ENCODE measurements around the gene OR10P1. TPM values are rescaled to one million over a fixed set of nuclear protein-coding genes. Genes with fewer than 3 reads are reported as not detected.
"Not testable (repeated sequence)": the region's sequence is repeated elsewhere in the genome, so short reads cannot be mapped to it uniquely, and the experiment has no call there.

The OR10P1 gene, protein sequence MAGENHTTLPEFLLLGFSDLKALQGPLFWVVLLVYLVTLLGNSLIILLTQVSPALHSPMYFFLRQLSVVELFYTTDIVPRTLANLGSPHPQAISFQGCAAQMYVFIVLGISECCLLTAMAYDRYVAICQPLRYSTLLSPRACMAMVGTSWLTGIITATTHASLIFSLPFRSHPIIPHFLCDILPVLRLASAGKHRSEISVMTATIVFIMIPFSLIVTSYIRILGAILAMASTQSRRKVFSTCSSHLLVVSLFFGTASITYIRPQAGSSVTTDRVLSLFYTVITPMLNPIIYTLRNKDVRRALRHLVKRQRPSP
- not detected for total RNA-seq

DNA sequence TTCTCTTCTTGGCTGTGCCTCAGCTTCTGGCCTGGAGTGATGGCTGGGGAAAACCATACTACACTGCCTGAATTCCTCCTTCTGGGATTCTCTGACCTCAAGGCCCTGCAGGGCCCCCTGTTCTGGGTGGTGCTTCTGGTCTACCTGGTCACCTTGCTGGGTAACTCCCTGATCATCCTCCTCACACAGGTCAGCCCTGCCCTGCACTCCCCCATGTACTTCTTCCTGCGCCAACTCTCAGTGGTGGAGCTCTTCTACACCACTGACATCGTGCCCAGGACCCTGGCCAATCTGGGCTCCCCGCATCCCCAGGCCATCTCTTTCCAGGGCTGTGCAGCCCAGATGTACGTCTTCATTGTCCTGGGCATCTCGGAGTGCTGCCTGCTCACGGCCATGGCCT lies at the start of gene OR10P1:
OR10P1 (plus strand) TSS at position 40 of the 400 bp plus-strand sequence; CDS start at position 40, 0 bp downstream.
- no peaks in the 10 kb centered on the region for H3K9me3 ChIP-seq
- 42 to 92% methylated on average over 2 to 5 of the region's 6 CpGs for WGBS, 2 donors (ENCODE audit: low coverage in 1 of 2)
- no peak for ATAC-seq
- no peaks in the 10 kb centered on the region for H3K4me1 ChIP-seq
- no peaks in the 10 kb centered on the region for H3K27me3 ChIP-seq
- no peak within 1 kb of the TSS for H3K4me3 ChIP-seq
- no peaks in the 10 kb centered on the region for H3K36me3 ChIP-seq
- H3K27ac ChIP-seq, result no peak within 1 kb of the TSS
- TF ChIP-seq POLR2AphosphoS5 (IDR thresholded peaks at IDR 0.05) (no peak), EP300 (IDR thresholded peaks at IDR 0.05) (no peak), POLR2A (IDR thresholded peaks at IDR 0.05) (no peak)
- TF ChIP-seq, protein P1, sequence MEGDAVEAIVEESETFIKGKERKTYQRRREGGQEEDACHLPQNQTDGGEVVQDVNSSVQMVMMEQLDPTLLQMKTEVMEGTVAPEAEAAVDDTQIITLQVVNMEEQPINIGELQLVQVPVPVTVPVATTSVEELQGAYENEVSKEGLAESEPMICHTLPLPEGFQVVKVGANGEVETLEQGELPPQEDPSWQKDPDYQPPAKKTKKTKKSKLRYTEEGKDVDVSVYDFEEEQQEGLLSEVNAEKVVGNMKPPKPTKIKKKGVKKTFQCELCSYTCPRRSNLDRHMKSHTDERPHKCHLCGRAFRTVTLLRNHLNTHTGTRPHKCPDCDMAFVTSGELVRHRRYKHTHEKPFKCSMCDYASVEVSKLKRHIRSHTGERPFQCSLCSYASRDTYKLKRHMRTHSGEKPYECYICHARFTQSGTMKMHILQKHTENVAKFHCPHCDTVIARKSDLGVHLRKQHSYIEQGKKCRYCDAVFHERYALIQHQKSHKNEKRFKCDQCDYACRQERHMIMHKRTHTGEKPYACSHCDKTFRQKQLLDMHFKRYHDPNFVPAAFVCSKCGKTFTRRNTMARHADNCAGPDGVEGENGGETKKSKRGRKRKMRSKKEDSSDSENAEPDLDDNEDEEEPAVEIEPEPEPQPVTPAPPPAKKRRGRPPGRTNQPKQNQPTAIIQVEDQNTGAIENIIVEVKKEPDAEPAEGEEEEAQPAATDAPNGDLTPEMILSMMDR (IDR thresholded peaks at IDR 0.05), result no peak

DNA sequence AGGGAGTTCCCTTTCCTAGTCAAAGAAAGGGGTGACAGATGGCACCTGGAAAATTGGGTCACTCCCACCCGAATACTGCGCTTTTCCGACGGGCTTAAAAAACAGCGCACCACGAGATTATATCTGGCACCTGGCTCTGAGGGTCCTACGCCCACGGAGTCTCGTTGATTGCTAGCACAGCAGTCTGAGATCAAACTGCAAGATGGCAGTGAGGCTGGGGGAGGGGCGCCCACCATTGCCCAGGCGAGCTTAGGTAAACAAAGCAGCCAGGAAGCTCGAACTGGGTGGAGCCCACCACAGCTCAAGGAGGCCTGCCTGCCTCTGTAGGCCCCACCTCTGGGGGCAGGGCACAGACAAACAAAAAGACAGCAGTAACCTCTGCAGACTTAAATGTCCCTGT lies 46.5 kb upstream of the OR10P1 start:
- H3K27me3 ChIP-seq, H3K4me1 ChIP-seq, H3K36me3 ChIP-seq, H3K27ac ChIP-seq, ATAC-seq, H3K4me3 ChIP-seq, H3K9me3 ChIP-seq: not testable (repeated sequence)
- no CpG with 5 or more reads among the region's 12 CpGs for WGBS, 2 donors (ENCODE audit: low coverage in 1 of 2)

DNA sequence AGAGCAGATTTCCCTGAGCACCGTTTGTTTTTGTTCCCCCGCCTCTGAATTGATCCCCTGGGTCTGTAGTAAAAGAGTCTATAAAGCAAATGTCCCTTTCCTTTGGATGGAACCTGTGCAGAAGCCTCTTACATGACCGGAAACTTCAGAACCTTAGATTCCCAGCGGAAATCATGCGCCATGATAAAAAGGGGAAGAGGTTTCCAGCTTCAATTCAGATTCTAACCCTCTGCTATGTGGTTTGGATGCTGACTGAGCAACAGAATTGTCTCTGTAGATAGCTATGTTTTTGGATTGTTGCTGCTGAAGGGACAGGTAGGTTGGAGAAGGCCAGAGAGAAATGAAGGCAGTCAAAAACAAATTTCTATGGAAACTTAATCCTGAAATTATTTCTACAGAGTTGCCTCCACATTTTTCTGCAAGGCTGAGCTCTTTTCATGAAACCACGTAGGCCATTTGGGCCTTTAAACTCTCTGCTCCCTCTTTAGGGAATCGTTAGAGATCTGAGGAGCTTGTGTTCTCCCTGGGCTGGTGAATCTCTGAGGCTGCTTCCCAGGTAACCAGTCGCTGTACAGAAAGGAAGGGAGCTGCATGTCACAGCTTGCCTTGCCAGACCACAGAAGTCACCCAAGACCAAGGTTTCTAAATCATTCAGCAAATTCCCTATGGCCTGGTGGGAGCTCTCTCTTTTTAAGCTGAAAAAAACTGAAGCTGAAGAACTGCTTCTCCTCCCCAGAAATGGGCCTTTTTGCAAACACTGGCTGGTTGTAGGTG lies 28.7 kb upstream of the OR10P1 start:
- Histone ChIP-seq H3K4me3 (no peak overlapping the region), H3K27ac (no peak overlapping the region), H3K36me3 (no peaks in the 10 kb centered on the region), H3K27me3 (no peaks in the 10 kb centered on the region), H3K9me3 (no peaks in the 10 kb centered on the region), H3K4me1 (no peaks in the 10 kb centered on the region)
- 66 to 89% methylated on average over 5 to 7 of the region's 8 CpGs for WGBS, 2 donors (ENCODE audit: low coverage in 1 of 2)
- TF ChIP-seq, protein P1 (IDR thresholded peaks at IDR 0.05), result no peak
- TF ChIP-seq POLR2A (IDR thresholded peaks at IDR 0.05), result no peak
- no peak for TF ChIP-seq POLR2AphosphoS5 (IDR thresholded peaks at IDR 0.05)
- no peak for TF ChIP-seq EP300 (IDR thresholded peaks at IDR 0.05)
- no peak for ATAC-seq

DNA sequence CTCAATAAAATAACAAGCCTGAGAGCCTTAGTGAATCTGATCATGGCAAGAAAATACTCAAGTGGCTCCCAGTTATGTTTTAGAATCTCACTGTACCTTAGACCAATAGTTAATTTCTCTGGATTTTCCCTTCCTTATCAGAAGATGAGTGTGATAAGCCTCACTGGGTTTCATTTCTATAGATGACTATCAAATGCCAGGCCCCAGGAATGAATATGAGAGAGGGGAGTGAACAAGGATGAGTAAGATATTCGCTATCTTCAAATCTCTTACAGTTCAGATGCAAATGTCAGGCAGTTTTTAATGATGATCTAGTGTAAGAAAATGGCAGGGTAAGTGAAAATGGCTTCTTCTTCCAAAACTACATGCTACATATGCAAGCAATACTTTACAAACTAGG lies 26.1 kb upstream of the OR10P1 start:
- Histone ChIP-seq H3K27me3 (no peaks in the 10 kb centered on the region), H3K4me3 (no peak overlapping the region), H3K27ac (no peak overlapping the region), H3K36me3 (no peaks in the 10 kb centered on the region), H3K9me3 (peaks cover 0 to 17% (median 0%) of the 10 kb centered on the region in 3 donors), H3K4me1 (no peaks in the 10 kb centered on the region)
- ATAC-seq, result no peak
- no peak for TF ChIP-seq POLR2A (IDR thresholded peaks at IDR 0.05)
- TF ChIP-seq POLR2AphosphoS5 (IDR thresholded peaks at IDR 0.05), result no peak
- TF ChIP-seq, protein P1 (IDR thresholded peaks at IDR 0.05), result no peak
- no peak for TF ChIP-seq EP300 (IDR thresholded peaks at IDR 0.05)
- WGBS, 2 donors (ENCODE audit: low coverage in 1 of 2), result 90 to 93% methylated on average over 1 of the region's 1 CpG

DNA sequence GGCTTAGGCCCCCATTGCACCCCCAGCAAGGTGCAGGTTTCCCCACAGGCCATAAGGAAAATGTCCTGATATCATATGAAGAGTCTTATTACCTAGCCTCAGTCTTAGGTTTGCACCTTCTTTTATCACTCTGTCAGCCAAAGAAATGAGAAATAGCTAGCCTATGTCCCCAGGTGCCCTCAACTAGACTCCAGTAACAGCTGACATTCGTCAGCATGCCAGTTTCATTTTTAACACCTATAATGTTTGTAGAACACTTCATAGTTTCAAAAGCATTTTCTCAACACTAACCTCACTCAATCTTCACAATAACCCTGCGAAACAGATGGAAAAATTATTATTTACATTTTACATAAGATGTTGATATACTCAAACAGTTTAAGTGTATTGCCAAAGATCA lies 24.0 kb upstream of the OR10P1 start:
- H3K4me1 ChIP-seq, result no peaks in the 10 kb centered on the region
- no peak for ATAC-seq
- WGBS, 2 donors (ENCODE audit: low coverage in 1 of 2), result 19 to 31% methylated on average over 2 of the region's 2 CpGs
- no peaks in the 10 kb centered on the region for H3K36me3 ChIP-seq
- peaks cover 0 to 30% (median 0%) of the 10 kb centered on the region in 3 donors for H3K9me3 ChIP-seq
- H3K27me3 ChIP-seq, result no peaks in the 10 kb centered on the region
- H3K27ac ChIP-seq, result no peak overlapping the region
- H3K4me3 ChIP-seq, result no peak overlapping the region
- TF ChIP-seq POLR2A (IDR thresholded peaks at IDR 0.05) (no peak), EP300 (IDR thresholded peaks at IDR 0.05) (no peak), POLR2AphosphoS5 (IDR thresholded peaks at IDR 0.05) (no peak)
- TF ChIP-seq, protein P1 (IDR thresholded peaks at IDR 0.05), result no peak

All from gastroesophageal sphincter (tissue), 4 donors.